ENCODE results near the gene BICD1. TPM values are rescaled to one million over a fixed set of nuclear protein-coding genes. Genes with fewer than 3 reads are reported as not detected.

Gene BICD1
- polyA plus RNA-seq, 5 donors = 10.4 to 20.1 (median 16.9) TPM

DNA sequence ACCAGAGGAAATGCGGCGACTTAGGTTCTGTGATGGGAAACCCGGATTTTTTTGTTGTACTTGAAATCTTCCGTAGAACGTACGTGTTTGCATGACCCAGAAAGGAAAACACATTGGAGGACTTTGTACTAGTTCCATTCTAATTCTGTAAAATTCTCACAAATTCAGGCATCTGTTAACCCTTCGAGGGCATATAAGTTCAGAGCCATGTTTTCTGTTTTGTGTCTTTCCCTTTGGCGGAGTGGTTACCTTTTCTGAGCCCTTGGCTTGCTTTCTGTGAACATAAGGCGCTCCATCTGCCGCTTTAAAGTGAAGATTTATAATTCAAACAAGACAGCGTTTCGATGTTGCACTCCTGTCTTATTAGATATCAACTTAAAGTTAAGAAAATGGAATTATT lies 34.2 kb downstream of the BICD1 start:
- no peak for DNase-seq

- DNase-seq = no peak
Measured at GRCh38 chr12:32145096-32145495, 38.4 kb downstream of the BICD1 start.

GRCh38 chr12:32146074-32146873 lies 39.6 kb downstream of the BICD1 start:
- DNase-seq = no peak

DNA sequence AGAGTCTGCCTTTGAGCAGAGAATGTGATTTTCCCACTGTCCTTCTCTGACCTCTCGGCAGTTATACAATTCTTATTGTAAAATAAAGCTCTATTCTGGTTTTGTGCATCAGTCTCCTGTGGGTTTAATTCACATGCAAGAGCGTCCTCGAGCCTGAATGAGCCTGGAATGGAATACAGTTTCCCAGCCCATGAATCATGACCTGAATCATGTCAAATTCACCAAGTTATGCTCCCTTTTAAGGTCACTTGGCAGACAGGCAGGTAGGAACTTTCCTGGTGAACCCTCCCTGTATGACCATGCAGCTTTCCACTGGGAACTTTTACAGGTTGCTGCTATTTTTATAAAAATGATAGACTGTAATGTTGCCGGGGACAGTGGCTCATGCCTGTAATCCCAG lies 41.7 kb downstream of the BICD1 start:
- DNase-seq = no peak

GRCh38 chr12:32149489-32149888 lies 42.8 kb downstream of the BICD1 start:
- no peak for DNase-seq

GRCh38 chr12:32151086-32151485 lies 44.4 kb downstream of the BICD1 start:
- DNase-seq = no peak

GRCh38 chr12:32151552-32151951 lies 44.9 kb downstream of the BICD1 start:
- no peak for DNase-seq

GRCh38 chr12:32155041-32155440 lies 48.4 kb downstream of the BICD1 start:
- DNase-seq = no peak

DNA sequence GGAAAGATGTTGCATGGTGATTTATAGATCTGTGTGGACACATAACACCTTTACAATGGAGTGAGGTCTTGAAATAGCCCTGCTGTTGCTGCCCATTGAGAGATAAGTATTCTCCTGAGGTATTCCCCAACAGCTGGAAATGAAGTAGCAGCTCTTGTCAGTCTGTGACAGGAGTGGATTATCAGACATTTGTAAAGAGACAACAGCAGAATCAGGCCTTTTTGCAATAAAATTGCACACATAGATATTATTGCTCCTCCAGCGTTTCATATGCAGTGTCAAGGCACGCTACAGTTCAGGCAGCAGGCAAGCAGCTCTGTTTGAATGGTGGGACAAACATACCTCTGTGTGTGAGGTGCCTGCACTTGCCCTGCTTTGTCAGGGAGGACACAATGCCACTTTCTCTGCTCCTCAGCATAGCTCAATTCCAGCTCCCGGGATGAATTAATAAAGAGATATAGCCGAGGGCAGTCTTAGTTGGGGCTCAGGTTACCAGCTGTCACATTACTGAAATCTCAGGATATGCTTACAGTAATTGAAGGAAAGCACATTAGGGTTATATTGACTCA lies 49.4 kb downstream of the BICD1 start:
- DNase-seq = no peak

GRCh38 chr12:32158525-32158924 lies 51.9 kb downstream of the BICD1 start:
- no peak for DNase-seq

GRCh38 chr12:32159381-32159780 lies 52.7 kb downstream of the BICD1 start:
- no peak for DNase-seq

GRCh38 chr12:32159925-32160324 lies 53.3 kb downstream of the BICD1 start:
- no peak for DNase-seq

DNA sequence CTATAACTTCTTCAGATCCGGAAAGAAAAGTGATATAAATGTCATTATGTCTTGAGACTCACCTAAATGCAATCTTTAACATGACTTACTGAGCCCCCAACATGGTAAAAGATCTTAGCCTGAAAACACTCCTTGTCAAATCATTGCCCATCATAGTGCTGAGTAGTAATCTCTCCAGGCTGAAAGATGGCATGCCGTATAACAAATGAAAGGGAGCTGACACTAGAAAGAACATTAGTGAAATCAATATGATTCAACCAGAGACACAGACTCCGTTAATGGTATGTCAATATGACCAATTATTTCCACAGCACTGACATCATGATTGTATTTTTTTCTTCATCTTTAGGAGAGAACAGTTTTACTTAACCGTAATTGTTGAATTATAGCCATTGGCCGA lies 54.4 kb downstream of the BICD1 start:
- no peak for DNase-seq

DNA sequence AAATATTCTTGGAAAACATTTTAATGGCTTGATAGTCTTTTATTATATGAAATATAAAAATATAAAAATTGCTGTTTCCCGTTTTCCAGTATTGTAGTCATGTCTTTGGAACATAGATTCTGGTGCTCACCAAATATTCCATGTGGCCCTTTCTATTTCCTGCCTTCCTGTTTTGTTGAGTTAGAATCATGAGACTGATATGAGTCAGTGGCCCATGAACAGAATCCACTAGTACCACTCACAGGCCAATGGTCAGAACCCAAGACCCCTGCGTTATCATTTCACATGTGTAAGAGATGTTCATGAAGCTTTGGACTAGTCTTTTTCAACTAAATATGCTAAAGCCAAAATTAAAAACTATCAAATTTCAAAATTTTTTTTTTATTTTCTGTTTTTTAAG lies 56.9 kb downstream of the BICD1 start:
- DNase-seq = no peak

DNA sequence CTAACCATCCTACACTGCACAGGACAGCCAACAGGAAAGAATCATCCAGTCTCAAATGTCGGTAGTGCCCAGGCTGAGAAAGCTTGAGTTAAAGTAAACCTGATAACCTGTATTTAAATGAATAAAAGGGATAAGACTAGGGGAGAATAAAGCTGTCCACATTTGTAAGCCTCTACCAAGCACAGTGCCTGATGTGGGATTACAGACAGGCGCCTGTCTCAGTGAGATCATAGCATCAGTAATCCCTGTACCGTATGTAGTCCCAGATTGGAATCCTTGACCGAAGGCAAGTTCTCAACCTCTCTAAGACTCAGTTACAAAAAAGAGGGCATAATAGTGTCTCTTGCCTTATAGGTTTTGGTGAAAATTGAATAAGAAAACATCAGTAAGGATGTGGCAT lies 59.9 kb downstream of the BICD1 start:
- DNase-seq = no peak

DNA sequence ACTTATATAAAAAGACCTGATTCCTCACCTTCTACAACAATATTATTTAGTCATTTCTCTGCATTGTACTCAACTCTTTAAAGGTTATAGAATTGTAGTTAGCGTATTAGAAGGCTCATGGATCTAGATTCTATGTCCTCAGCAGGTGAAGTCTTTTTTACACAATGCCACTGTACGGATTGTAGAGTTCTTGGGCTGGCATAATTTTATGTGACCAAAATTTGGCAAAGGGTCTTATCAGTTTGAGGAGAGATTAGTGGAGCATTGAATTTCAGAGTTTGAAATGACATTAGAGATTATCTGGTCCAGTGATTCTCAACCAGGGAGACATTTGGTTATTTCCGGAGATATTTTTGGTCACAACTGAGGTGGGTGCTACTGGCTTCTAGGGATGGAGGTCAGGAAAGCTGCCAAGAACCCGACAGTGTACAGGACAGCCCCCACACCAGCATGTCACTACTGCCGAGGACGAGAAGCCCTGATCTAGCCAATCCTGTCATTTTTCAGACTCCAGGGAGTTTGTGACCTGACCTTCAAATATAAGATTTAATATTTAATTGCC lies 63.9 kb downstream of the BICD1 start:
- no peak for DNase-seq

DNA sequence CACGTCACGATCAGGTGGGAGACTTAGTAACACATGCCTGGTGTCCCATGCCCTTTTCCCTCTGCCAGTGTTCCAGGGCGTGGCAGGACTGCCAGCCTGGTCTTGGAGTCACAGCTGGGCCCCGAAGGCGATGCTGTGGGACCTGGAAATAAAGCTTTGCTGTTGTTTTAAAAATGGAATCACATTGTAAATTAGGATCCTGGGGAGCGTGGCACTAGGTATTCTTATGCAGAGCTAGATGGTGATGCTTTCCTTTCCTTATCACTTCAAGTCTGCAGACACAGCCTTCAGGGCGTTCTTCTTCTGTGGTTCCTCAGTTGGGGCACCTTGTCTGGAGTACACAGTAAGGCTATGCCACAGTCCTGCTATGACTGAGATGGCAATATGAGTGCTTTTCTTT lies 64.6 kb downstream of the BICD1 start:
- DNase-seq = no peak

GRCh38 chr12:32176606-32177005 lies 70.0 kb downstream of the BICD1 start:
- no peak for DNase-seq

GRCh38 chr12:32178341-32179010 lies 71.8 kb downstream of the BICD1 start:
- DNase-seq = no peak

DNA sequence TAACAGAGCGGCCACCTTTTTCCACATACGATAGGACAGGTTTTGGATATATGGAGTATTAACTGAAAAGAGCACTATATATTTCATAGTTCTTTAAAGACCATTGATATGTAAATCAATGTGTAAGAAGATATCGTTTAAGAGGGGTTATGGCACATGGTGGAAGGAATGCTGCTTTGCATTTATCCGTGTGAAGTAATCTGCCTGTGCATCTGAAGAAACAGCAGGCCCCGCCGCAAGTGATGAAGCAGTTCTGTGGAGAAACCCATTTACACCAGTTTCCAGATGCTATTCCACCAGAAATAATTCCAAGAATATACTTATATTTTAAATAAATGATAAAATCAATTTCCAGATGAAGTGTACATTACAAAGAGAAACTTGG lies 72.4 kb downstream of the BICD1 start:
- no peak for DNase-seq

GRCh38 chr12:32181498-32182175 lies 75.0 kb downstream of the BICD1 start:
- no peak for DNase-seq

GRCh38 chr12:32183650-32184049 lies 77.0 kb downstream of the BICD1 start:
- DNase-seq = no peak

Data from right lung (tissue), 5 donors.